ENCODE measurements around the gene NEU4.
"Not testable (repeated sequence)": the region's sequence is repeated elsewhere in the genome, so short reads cannot be mapped to it uniquely, and the experiment has no call there.

The NEU4 gene

GRCh38 chr2:241814643-241815476 lies 5.9 kb downstream of the NEU4 start:
- DNase-seq, result no peak

GRCh38 chr2:241815477-241816430 lies 6.8 kb downstream of the NEU4 start:
- DNase-seq, result no peak

GRCh38 chr2:241816431-241817121 lies 7.6 kb downstream of the NEU4 start:
- no peak for DNase-seq

GRCh38 chr2:241817126-241817820 lies 8.3 kb downstream of the NEU4 start:
- DNase-seq, result no peak

- not testable (repeated sequence) for DNase-seq
Observed at GRCh38 chr2:241817821-241818215, 8.8 kb downstream of the NEU4 start.

GRCh38 chr2:241818229-241818942 lies 9.4 kb downstream of the NEU4 start:
- DNase-seq, result no peak

- no peak for DNase-seq
Observed at GRCh38 chr2:241818943-241819270, 9.9 kb downstream of the NEU4 start.

- not testable (repeated sequence) for DNase-seq
Observed at GRCh38 chr2:241819947-241820624, 11.1 kb downstream of the NEU4 start.

GRCh38 chr2:241820625-241821384 lies 11.8 kb downstream of the NEU4 start:
- DNase-seq, result no peak

GRCh38 chr2:241821460-241822263 lies 12.7 kb downstream of the NEU4 start:
- no peak for DNase-seq

- DNase-seq, result no peak
Observed at GRCh38 chr2:241822264-241822623, 13.3 kb downstream of the NEU4 start.

- DNase-seq, result not testable (repeated sequence)
Observed at GRCh38 chr2:241823531-241824437, 14.8 kb downstream of the NEU4 start.

GRCh38 chr2:241827394-241827793 lies 18.4 kb downstream of the NEU4 start:
- DNase-seq, result no peak

- DNase-seq, result no peak
Observed at GRCh38 chr2:241833101-241833663, 24.2 kb downstream of the NEU4 start.

- DNase-seq, result not testable (repeated sequence)
Observed at GRCh38 chr2:241833756-241834526, 24.9 kb downstream of the NEU4 start.

GRCh38 chr2:241834527-241835210 lies 25.7 kb downstream of the NEU4 start:
- DNase-seq, result no peak

- DNase-seq, result no peak
Observed at GRCh38 chr2:241835611-241836010, 26.6 kb downstream of the NEU4 start.
